Testis (tissue), 2 donors: Measurements from ENCODE around the gene ARFGAP3.

Experiments
- POLR2A ChIP-seq: fragments of 450-650 bp; IDR thresholded peaks from one replicate; pipeline ENCODE4 v1.6.1; 2017; ENCODE audit warnings: antibody characterized with exemption, mild to moderate bottlenecking, moderate library complexity
- TF ChIP-seq, protein P1 (sequence below), 3 experiments: fragments of 450-650 bp in 2 of 3; fragments of 200-600 bp in 1 of 3; sonication (generic) in 1 of 3; IDR thresholded peaks; one replicate each; pipeline ENCODE4 v1.5.1; 2016 to 2019; ENCODE audit warnings: antibody characterized with exemption in 3 of 3, mild to moderate bottlenecking in 2 of 3, moderate library complexity in 1 of 3

DNA sequence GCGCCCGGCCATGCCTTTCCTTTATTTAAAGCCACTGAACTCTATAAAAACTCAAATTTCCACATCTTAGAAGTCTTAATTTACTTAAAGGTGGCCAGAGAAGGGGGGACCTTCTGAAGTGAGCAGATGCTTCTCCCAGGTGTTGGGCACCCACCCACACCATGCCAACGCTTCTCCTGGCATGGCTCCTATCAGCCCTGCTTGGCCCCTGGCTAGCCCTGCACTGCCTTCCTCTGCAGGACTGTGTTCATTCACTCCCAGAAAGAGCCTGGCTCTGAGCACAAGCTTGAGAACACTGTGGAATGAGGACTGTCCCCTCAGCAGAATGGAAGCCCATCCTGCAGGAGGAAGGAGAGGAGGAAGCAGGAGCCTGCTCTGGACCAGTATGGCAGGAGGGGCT lies 34.6 kb upstream of the ARFGAP3 start:
- TF ChIP-seq POLR2A = no peak
- TF ChIP-seq, protein P1, sequence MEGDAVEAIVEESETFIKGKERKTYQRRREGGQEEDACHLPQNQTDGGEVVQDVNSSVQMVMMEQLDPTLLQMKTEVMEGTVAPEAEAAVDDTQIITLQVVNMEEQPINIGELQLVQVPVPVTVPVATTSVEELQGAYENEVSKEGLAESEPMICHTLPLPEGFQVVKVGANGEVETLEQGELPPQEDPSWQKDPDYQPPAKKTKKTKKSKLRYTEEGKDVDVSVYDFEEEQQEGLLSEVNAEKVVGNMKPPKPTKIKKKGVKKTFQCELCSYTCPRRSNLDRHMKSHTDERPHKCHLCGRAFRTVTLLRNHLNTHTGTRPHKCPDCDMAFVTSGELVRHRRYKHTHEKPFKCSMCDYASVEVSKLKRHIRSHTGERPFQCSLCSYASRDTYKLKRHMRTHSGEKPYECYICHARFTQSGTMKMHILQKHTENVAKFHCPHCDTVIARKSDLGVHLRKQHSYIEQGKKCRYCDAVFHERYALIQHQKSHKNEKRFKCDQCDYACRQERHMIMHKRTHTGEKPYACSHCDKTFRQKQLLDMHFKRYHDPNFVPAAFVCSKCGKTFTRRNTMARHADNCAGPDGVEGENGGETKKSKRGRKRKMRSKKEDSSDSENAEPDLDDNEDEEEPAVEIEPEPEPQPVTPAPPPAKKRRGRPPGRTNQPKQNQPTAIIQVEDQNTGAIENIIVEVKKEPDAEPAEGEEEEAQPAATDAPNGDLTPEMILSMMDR (IDR thresholded peaks at IDR 0.05) = no peak
